Stimulated activated CD8-positive, alpha-beta memory T cell treated with anti-CD3 and anti-CD28 coated beads, Interleukin-15, amount 100 ng/mL, for 4 hours (primary cell): ENCODE data around the gene BAZ1B.
"Not testable (repeated sequence)": the region's sequence is repeated elsewhere in the genome, so short reads cannot be mapped to it uniquely, and the experiment has no call there.

Source experiments
- DNase-seq, 2 donors: peaks; one replicate each; pipeline ENCODE4 v3.0.0-alpha.2; 2020; ENCODE audit warnings: low read depth in 2 of 2

BAZ1B gene

DNA sequence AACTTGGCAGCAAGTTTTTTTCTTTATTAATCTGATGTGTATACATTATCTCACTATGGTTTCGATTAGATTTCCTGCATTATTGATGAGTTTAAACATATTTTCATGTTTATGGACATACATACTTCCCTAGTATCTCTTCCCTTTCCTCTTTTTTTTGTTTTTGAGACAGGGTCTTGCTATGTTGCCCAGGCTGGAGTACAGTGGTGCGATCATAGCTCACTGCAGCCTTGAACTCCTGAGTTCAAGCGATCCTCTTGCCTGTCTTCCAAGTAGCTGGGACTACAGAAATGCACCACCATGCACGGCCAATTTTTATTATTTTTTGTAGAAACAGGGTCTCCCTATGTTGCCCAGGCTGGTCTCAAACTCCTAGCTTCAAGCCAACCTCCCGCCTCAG is 18.9 kb downstream of the BAZ1B start:
- DNase-seq: no peak

DNA sequence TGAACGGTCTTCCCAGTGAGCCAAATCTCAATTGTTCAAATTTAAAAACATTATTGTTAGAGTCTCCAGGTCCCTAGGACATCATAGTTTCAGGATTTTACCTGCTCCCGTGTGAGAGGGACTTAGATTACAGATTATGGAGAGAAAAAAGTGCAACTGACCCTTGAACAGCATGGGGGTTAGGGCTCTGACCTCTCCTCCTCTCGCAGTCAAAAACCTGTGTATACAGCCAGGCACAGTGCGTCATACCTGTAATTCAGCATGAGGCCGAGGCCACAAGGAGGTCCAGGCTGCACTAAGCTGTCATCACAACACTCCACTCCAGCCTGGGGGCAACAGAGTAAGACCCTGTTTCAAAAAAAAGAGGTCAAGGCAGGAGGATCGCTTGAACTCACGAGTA is 25.5 kb downstream of the BAZ1B start:
- no peak for DNase-seq

DNA sequence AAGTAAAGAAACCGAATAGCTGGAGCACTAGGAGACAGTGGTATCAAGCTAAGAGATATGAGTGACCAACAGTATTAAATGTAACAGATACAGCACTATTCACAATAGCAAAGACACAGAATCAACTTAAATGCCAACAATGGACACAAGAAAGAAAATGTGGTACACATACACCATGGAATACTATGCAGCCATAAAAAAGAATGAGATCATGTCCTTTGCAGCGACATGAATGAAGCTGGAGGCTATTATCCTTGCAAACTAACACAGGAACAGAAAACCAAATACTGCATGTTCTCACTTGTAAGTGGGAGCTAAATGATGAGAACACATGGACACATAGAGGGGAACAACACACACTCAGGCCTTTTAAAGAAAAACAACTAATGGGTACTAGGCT is 26.6 kb downstream of the BAZ1B start:
- DNase-seq: not testable (repeated sequence)

DNA sequence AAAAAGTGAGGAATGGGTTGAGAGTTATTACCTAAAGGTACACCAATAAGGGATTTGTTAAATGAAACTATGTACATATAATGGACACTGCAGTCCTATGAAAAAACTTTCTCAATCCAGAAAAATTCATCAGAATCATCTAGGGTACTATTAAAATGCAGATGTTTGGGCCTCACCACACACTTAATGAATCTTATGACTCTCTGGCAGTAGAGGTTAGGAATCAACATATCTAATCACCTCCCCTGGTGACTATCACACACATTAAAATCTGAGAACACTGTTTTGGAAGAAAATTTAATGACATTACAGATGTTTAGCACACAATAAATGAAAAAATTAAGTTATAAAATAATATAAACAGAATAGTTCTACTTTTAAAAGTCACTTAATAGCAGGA is 32.1 kb downstream of the BAZ1B start:
- no peak for DNase-seq

DNA sequence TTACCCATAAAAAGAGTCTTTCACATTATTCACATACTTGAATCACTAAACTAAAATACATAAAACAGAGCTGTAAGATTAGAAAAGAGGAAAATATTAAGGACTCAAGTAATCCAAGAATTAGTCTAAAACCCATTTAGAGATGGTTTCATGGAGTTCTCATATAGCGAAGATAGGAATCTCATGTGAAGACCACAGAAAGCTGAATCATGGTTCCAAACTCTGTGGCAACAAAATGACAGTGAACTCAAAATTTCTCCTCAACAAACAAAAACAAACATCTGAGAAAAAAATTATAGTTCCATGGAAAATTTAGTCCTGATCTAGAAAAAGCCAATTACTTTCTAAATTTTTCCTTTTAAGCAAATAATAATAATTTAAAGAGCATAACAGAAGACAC is 34.6 kb downstream of the BAZ1B start:
- no peak for DNase-seq

DNA sequence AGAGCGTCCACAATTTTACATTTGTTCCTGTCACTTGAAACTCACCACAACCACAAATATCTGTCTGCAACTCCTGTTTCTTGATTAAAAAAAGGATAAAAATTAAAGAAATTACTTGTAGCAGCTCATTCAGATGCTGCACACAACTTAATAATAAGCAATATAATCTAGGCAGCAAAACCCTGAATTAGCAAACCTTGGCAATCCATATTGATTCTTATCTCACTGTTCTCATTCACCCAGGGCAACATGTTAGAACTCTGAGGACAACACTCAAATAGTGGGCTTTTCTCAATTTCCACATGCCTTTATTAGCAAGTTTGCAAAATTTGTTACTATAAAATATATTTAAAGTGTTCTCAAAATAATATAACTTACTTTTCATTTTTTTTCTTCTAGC is 38.9 kb downstream of the BAZ1B start:
- DNase-seq: no peak

DNA sequence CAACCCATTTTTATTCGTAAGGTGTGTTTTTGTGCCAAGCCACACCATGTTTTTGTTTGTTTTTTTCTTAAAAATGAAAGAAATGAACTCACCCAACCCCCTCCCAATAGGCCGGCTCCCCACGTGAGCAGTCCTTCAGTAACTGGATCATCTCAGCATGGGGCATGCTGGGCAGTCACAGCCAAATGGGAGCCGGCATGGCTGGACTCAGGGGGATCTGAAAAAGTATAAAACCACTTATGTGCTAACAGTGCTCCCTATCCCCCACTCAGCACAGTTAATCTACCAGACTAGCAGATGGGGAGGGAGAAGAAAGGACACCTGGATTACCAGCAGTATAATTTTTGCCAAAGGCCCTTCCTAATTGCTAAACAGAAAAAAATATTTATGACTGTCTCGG is 39.3 kb downstream of the BAZ1B start:
- DNase-seq: no peak

DNA sequence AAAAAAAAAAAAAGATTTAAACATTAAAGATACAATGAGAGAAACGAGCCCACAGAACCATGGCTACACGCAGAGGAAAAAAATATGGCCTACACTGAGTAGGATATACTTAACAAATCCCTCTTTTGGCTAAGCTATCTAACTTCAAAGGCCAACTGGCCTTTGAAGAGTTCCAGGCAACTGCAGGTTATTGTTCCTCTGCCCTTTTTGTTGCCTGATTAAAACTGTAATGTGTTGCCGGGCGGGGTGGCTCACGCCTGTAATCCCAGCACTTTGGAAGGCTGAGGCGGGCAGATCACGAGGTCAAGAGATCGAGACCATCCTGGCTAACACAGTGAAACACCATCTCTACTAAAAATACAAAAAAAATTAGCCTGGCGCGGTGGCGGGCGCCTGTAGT is 40.6 kb downstream of the BAZ1B start:
- DNase-seq: not testable (repeated sequence)

DNA sequence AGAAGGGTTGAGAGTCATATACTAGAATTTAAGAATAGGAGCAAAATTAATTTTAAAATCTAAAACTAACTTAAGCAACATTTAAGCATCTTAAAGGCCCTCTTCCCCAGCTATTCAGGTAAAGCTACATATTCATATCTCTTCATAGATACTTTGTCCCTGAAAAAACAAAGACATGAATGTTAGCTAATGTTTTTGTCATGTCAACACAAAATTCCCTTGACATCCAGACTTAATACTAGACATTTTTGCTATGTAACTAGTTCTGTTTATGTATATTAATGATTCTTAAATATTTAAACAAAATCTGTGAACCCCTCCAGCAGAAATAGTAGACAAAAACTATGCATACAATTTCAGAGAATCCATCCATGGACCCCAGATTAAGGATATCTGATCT is 43.5 kb downstream of the BAZ1B start:
- no peak for DNase-seq

DNA sequence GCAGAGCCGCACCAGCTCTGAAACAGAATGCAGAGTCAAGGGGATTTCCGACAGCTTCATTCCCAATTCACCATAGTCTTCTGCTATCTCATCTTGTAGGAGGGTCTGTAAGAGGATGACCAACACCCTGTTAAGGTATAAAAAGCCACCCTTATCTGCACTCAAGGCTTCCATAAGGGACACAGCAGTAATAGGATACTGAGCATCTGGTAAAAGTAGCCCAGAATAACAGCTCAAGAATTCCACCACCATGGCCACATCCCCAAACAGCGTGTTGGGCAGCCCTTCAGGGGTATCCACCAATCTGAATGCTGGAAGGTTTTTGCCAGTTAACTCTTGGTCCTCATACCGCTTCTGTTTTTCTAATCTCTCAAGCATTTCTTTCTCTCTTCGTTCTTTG is 44.7 kb downstream of the BAZ1B start:
- DNase-seq: no peak

DNA sequence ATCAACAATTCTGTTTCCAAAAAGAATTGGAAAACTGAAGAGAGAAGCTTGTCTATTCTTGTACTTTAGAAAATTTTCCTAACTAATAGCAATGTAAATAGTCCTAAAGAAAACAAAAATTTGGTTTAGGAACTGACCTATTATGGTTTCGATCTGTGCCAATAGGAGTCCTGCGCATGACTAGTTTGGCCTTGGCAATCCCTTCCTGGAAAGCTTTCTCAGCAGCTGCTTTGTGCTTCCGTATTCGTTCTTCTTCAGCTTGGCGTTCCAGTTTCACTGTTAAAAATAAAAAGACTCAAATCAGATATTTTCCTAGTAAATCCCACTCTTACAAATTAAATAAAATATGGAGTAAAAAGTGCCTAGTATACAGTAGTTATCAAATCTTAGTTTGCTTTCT is 51.9 kb downstream of the BAZ1B start:
- no peak for DNase-seq

DNA sequence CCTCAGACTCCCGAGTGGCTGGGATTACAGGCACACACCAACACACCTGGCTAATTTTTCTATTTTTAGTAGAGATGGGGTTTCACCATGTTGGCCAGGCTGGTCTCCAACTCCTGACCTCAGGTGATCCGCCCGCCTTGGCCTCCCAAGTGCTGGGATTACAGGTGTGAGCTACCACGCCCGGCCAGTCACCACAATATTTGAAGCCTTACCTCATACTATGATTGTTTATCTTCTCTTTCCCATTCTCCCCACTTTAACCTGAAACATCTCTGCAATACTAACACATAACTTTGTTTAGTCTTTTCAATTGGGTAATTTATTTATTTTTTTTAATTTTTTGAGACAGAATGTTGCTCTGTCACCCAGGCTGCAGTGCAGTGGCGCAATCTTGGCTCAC is 55.0 kb downstream of the BAZ1B start:
- DNase-seq: not testable (repeated sequence)

DNA sequence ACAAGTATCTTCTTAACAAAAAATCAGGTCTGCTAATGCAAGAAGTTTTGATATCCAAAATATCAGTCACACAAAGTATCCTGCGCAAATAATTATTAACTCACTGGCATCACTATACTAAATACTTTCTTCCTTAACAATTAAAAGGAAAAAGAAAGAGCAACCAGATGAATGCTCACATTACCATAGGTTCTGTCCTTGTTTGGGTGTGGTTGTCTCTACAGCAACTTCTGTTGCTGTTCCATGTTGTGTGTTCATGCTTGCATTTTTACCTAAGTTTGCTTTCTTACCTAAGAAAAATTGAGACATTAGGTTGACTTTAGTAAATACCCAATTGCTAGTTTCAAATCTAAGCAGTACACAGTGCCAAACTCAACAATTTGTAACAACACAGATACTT is 56.0 kb downstream of the BAZ1B start:
- DNase-seq: no peak

DNA sequence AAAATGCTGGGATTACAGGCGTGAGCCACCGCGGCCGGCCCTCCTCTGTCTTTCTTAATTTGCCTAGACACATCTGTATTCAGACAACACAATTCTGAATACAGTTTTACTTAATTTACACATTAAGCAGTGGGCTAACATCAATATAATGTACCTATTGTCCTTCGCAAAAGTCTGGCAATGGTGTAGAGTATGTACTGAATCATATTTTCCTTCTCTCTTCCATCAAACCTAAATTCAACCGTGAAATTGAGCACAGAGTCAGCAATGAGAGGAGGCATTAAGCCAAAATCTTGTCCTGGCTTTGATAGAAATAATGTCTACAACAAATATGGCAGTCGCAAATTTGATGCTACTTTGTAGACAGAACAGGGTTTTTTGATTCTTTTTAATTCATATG is 58.1 kb downstream of the BAZ1B start:
- no peak for DNase-seq

DNA sequence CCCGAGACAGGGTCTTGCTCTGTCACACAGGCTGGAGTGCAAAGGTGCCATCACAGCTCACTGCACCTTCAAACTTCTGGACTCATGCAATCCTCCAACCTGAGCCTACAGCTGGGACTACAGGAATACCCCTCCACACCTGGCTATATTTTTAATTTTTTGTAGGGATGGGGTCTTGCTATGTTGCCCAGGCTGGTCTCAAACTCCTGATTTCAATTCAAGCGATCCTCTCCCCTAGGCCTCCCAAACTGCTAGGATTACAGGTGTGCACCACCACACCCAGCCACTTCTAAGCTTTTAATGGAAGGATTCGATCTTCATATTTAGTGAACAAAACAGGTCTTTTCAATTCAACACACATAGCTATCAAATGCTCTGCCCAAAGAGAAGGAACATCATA is 58.8 kb downstream of the BAZ1B start:
- no peak for DNase-seq

DNA sequence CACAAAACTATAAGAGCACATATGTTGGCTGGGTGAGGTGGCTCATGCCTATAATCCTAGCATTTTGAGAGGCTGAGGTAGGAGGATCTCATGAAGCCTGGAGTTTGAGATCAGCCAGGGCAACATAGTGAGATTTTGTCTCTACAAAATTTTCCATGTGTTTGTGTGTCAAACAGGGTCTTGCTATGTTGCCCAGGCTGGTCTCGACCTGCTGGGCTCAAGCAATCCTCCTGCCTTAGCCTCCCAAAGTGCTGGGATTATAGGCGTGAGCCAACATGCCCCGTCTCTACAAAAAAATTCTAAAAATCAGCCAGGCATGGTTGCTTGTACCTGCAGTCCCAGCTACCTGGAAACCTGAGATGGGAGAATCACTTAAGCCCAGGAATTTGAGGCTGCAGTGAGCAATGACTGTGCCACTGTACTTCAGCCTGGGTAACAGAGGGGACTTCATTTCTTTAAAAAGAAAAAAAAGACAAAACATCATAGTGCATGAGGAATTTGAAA is 60.3 kb downstream of the BAZ1B start:
- no peak for DNase-seq

DNA sequence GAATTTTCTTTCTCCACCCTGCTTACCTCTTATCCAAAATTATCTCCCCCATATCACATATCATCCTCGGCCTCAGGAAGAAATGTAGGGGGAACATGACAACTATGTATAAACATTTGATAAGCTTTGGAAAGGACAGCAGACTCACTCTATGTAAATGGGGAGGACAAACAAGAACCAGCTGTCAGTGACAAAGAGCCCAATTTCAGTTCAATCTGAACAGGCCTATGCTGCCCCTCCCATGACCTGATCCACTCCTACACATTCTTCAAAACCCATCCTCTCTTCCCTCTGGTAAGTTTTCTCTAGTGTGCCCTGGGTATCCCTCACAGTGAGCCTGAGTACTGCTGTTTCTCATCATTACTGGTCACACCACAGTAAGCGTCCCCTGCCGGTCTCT is 67.7 kb downstream of the BAZ1B start:
- no peak for DNase-seq

DNA sequence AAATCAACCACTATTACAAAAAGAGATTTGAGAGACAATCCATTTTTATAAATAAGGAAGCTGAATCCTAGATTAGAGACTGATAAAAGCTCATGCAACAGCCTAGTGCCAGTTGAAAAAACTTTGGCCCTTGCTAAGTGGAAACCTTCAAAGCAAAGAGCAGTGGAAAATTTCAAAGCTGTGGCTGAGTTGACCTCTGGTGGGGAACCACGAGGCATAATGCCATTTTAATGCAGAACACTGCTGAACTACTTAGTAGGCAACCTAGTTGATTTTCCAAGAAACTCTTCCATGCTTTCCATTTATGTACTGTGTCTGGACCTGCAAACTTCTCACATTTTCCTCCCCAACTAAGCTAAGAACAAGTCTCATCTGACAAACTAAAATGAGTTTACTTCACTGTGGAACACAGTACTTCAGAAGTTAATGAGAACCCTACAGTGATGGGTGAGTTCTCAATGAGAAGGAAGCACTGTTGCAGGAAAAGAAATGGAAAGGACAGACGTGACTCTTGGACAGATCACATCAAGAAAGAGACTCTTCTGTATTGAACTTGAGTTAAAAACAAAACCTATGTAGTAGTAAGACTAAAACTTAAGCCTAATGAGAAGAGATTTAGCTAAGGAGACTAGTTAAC is 69.0 kb downstream of the BAZ1B start:
- no peak for DNase-seq

DNA sequence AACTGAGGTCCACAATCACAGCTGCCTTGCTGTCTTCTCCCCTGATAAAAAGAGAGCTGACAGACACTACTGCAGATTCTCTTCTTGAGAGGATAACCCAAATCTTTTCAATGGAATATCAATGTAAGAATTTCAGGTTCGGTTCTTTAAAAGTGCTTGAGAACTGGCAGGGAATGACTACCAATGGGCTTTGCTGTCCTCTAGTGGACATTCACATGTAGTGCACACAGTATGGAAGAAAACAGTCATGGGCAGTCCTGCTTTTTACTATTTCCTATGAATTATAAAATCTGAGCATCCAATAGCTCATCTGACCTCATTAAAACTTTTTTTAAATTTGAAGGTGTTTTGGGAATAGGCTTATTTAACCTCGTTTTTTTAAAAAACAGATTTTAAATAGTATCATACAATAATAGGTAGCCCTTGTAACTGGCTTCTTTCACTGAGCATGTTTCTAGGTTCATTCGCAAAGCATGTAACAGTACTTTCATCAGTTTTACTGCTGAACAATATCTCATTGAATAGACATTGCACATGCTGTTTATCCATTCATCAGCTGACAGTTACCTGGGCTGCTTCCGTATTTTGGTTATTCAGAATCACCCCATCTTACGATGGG is 70.2 kb downstream of the BAZ1B start:
- no peak for DNase-seq

DNA sequence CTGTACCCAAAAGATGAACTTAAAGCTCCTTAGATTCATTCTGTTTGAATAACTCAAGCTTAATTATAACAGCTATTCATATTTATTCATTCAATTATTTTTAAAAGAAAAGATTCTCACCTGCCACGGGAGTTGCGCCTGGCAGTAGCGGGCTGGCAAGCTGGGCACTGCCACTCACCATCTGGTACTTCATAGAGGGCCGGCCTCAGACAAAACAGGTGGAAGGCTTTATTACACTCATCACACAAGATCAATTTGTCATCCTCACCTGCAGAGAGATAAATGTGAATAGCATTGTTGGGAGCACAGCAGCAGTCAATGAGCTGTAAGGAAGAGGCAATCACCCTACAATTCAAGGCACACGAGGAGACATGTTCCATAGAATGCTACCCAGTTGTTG is 72.7 kb downstream of the BAZ1B start:
- DNase-seq: no peak

DNA sequence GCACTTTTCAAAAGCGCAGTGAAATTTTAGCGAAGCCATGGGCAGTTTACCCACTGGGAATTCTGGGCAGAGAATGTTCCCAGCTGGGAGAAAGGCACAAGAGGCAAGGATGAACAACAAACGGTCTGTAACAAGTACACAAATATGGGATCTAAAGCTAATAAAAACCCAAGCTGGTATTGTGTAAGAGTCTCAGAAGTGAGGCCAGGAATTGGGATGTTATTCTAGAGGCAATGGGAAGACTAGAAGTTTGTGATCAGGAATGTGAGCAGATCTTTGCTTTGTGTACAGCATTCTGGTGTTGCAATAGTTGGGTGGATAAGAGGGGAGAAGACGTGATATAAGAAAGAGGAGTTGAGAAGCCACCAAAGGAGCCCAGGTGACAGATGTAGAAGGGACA is 73.5 kb downstream of the BAZ1B start:
- DNase-seq: no peak

DNA sequence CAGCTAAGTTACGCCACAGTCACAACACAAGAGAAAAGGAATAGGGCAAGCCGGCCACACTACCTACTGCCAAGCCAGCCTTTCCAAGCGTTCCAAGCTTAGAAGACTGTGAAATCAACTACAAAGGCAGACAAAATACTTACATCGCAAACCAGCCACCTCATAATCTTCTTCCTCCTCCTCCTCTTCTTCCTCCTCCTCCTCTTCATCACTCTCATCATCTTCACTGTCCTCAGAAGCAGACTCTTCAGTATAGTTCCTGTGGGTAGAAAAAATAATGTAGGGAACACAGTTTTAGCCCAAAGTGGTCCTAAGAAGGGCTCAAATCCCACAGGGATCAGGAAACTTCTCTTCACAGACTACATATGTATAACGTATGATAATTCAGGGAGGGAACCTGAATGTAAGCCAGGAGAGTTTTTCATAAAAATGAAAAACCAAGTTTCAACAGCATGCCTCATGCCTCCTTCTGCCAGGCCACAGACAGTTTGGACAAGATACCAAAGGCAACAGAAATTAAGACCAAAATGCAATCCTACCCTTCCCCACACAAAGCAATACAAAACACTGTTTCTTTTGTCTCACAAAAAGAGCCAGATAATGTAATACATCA is 74.9 kb downstream of the BAZ1B start:
- no peak for DNase-seq

DNA sequence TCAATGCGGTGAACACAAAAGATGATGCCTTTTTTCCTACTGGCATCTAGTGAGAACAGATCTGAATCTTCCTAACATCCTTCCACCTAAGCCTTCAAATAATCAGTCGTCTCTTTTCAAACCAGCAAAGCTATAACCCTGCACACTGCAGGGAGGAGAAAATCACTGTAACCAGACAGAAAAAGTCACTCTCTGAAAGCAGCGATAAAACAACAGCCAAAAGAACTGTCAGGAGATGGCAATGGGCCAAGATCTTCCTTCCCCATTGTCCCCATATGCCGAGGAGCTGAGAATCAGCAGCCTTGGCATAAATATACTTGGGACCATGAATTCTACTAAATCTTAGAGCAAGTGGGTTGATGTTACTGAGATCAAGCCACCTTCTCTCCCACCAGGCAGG is 75.4 kb downstream of the BAZ1B start:
- no peak for DNase-seq
